ENCODE results near the gene KTN1. TPM values are rescaled to one million over a fixed set of nuclear protein-coding genes. Genes with fewer than 3 reads are reported as not detected.

The KTN1 gene
- total RNA-seq, 2 experiments from 2014 or later = 90.0 to 94.1 TPM

GRCh38 chr14:55661029-55661428 lies 81.0 kb downstream of the KTN1 start:
- no peaks in the 10 kb centered on the region for H3K9me3 Mint-ChIP-seq
- H3K27ac Mint-ChIP-seq = no peak overlapping the region
- peaks cover 14% of the 10 kb centered on the region for H3K4me1 Mint-ChIP-seq (ENCODE audit: low read depth)
- no peak for DNase-seq
- no peak overlapping the region for H3K4me3 Mint-ChIP-seq
- CTCF ChIA-PET = interaction anchor here (0.6 kb wide), 1 partner anchor 39 kb away, joined by 3 read pairs; no protein-coding TSS in a partner anchor
- peaks cover 34% of the 10 kb centered on the region for H3K36me3 Mint-ChIP-seq (ENCODE audit: low read depth)
- intact Hi-C loops (cut with micrococcal nuclease) = loop anchor here (5.0 kb wide), 1 partner anchor 214 kb away; no protein-coding TSS in a partner anchor
- H3K27me3 Mint-ChIP-seq (ENCODE audit: low read depth) = no peaks in the 10 kb centered on the region

GRCh38 chr14:55662752-55663151 lies 82.7 kb downstream of the KTN1 start:
- Mint-ChIP-seq H3K36me3 (ENCODE audit: low read depth) (peaks cover 33% of the 10 kb centered on the region), H3K27ac (no peak overlapping the region), H3K27me3 (ENCODE audit: low read depth) (no peaks in the 10 kb centered on the region), H3K4me3 (no peak overlapping the region), H3K9me3 (no peaks in the 10 kb centered on the region), H3K4me1 (ENCODE audit: low read depth) (peaks cover 17% of the 10 kb centered on the region)
- no peak for DNase-seq
- CTCF ChIA-PET = no interaction called here
- intact Hi-C loops (cut with micrococcal nuclease) = loop anchor here (5.0 kb wide), 1 partner anchor 215 kb away; no protein-coding TSS in a partner anchor

GRCh38 chr14:55665067-55665675 lies 85.2 kb downstream of the KTN1 start:
- peak; percentile 5 for DNase-seq
- Mint-ChIP-seq H3K36me3 (ENCODE audit: low read depth) (peaks cover 37% of the 10 kb centered on the region), H3K27me3 (ENCODE audit: low read depth) (no peaks in the 10 kb centered on the region), H3K27ac (no peak overlapping the region), H3K4me3 (no peak overlapping the region), H3K4me1 (ENCODE audit: low read depth) (peaks cover 17% of the 10 kb centered on the region), H3K9me3 (no peaks in the 10 kb centered on the region)
- CTCF ChIA-PET = interaction anchor here (0.6 to 3.0 kb wide), 3 partner anchors 219 to 1581 kb away, joined by 3 to 11 read pairs (median 3); no protein-coding TSS in a partner anchor
- intact Hi-C loops (cut with micrococcal nuclease) = no loop called here

GRCh38 chr14:55667801-55668200 lies 87.8 kb downstream of the KTN1 start:
- peaks cover 38% of the 10 kb centered on the region for H3K36me3 Mint-ChIP-seq (ENCODE audit: low read depth)
- H3K4me3 Mint-ChIP-seq = no peak overlapping the region
- H3K27me3 Mint-ChIP-seq (ENCODE audit: low read depth) = no peaks in the 10 kb centered on the region
- CTCF ChIA-PET = no interaction called here
- no peaks in the 10 kb centered on the region for H3K9me3 Mint-ChIP-seq
- H3K4me1 Mint-ChIP-seq (ENCODE audit: low read depth) = peaks cover 17% of the 10 kb centered on the region
- intact Hi-C loops (cut with micrococcal nuclease) = no loop called here
- DNase-seq = no peak
- no peak overlapping the region for H3K27ac Mint-ChIP-seq

- H3K9me3 Mint-ChIP-seq = no peaks in the 10 kb centered on the region
- intact Hi-C loops (cut with micrococcal nuclease) = no loop called here
- no peak overlapping the region for H3K4me3 Mint-ChIP-seq
- CTCF ChIA-PET = no interaction called here
- no peaks in the 10 kb centered on the region for H3K27me3 Mint-ChIP-seq (ENCODE audit: low read depth)
- H3K4me1 Mint-ChIP-seq (ENCODE audit: low read depth) = no peaks in the 10 kb centered on the region
- no peak for DNase-seq
- no peak overlapping the region for H3K27ac Mint-ChIP-seq
- peaks cover 34% of the 10 kb centered on the region for H3K36me3 Mint-ChIP-seq (ENCODE audit: low read depth)
Measured at GRCh38 chr14:55671641-55672040, 91.6 kb downstream of the KTN1 start.

- intact Hi-C loops (cut with micrococcal nuclease) = no loop called here
- no peaks in the 10 kb centered on the region for H3K9me3 Mint-ChIP-seq
- CTCF ChIA-PET = interaction anchor here (0.7 kb wide), 2 partner anchors 9 to 460 kb away, joined by 3 read pairs; no protein-coding TSS in a partner anchor
- no peaks in the 10 kb centered on the region for H3K4me1 Mint-ChIP-seq (ENCODE audit: low read depth)
- DNase-seq = no peak
- H3K4me3 Mint-ChIP-seq = no peak overlapping the region
- no peak overlapping the region for H3K27ac Mint-ChIP-seq
- H3K27me3 Mint-ChIP-seq (ENCODE audit: low read depth) = no peaks in the 10 kb centered on the region
- H3K36me3 Mint-ChIP-seq (ENCODE audit: low read depth) = peaks cover 32% of the 10 kb centered on the region
Measured at GRCh38 chr14:55673048-55673447, 93.0 kb downstream of the KTN1 start.

GRCh38 chr14:55681096-55681495 lies 101.1 kb downstream of the KTN1 start:
- Mint-ChIP-seq H3K4me1 (ENCODE audit: low read depth) (no peaks in the 10 kb centered on the region), H3K27ac (no peak overlapping the region), H3K9me3 (no peaks in the 10 kb centered on the region), H3K27me3 (ENCODE audit: low read depth) (no peaks in the 10 kb centered on the region), H3K4me3 (no peak overlapping the region), H3K36me3 (ENCODE audit: low read depth) (peaks cover 31% of the 10 kb centered on the region)
- CTCF ChIA-PET = interaction anchor here (0.6 to 0.9 kb wide), 2 partner anchors 44 to 235 kb away, joined by 3 to 4 read pairs; no protein-coding TSS in a partner anchor
- intact Hi-C loops (cut with micrococcal nuclease) = no loop called here
- DNase-seq = no peak

GRCh38 chr14:55684956-55685584 lies 105.1 kb downstream of the KTN1 start:
- H3K27ac Mint-ChIP-seq = no peak overlapping the region
- peaks cover 3% of the 10 kb centered on the region for H3K4me1 Mint-ChIP-seq (ENCODE audit: low read depth)
- H3K36me3 Mint-ChIP-seq (ENCODE audit: low read depth) = peaks cover 30% of the 10 kb centered on the region

GRCh38 chr14:55686713-55687112 lies 106.7 kb downstream of the KTN1 start:
- CTCF ChIA-PET = interaction anchor here (1.6 kb wide), 1 partner anchor 788 kb away, joined by 4 read pairs; no protein-coding TSS in a partner anchor
- intact Hi-C loops (cut with micrococcal nuclease) = no loop called here
- no peak for DNase-seq
- no peaks in the 10 kb centered on the region for H3K9me3 Mint-ChIP-seq
- peaks cover 3% of the 10 kb centered on the region for H3K4me1 Mint-ChIP-seq (ENCODE audit: low read depth)
- H3K4me3 Mint-ChIP-seq = no peak overlapping the region
- H3K36me3 Mint-ChIP-seq (ENCODE audit: low read depth) = peaks cover 26% of the 10 kb centered on the region
- H3K27me3 Mint-ChIP-seq (ENCODE audit: low read depth) = no peaks in the 10 kb centered on the region
- H3K27ac Mint-ChIP-seq = no peak overlapping the region

More at GRCh38 chr14:55684956-55685584, 105.1 kb downstream of the KTN1 start:
- Mint-ChIP-seq H3K9me3 (no peaks in the 10 kb centered on the region), H3K4me3 (no peak overlapping the region), H3K27me3 (ENCODE audit: low read depth) (no peaks in the 10 kb centered on the region)
- CTCF ChIA-PET = interaction anchor here (1.6 kb wide), 1 partner anchor 789 kb away, joined by 4 read pairs; no protein-coding TSS in a partner anchor
- no peak for DNase-seq
- intact Hi-C loops (cut with micrococcal nuclease) = no loop called here

GRCh38 chr14:55688566-55688965 lies 108.6 kb downstream of the KTN1 start:
- peaks cover 19% of the 10 kb centered on the region for H3K36me3 Mint-ChIP-seq (ENCODE audit: low read depth)

GRCh38 chr14:55689981-55690871 lies 110.2 kb downstream of the KTN1 start:
- Mint-ChIP-seq H3K36me3 (ENCODE audit: low read depth) (peaks cover 15% of the 10 kb centered on the region), H3K4me3 (no peak overlapping the region)

More at GRCh38 chr14:55688566-55688965, 108.6 kb downstream of the KTN1 start:
- Mint-ChIP-seq H3K4me1 (ENCODE audit: low read depth) (peaks cover 3% of the 10 kb centered on the region), H3K27ac (no peak overlapping the region), H3K9me3 (no peaks in the 10 kb centered on the region), H3K27me3 (ENCODE audit: low read depth) (no peaks in the 10 kb centered on the region), H3K4me3 (no peak overlapping the region)
- CTCF ChIA-PET = no interaction called here
- intact Hi-C loops (cut with micrococcal nuclease) = no loop called here
- no peak for DNase-seq

GRCh38 chr14:55691659-55692058 lies 111.7 kb downstream of the KTN1 start:
- no peaks in the 10 kb centered on the region for H3K27me3 Mint-ChIP-seq (ENCODE audit: low read depth)
- peaks cover 6% of the 10 kb centered on the region for H3K36me3 Mint-ChIP-seq (ENCODE audit: low read depth)
- peaks cover 3% of the 10 kb centered on the region for H3K4me1 Mint-ChIP-seq (ENCODE audit: low read depth)
- no peaks in the 10 kb centered on the region for H3K9me3 Mint-ChIP-seq
- intact Hi-C loops (cut with micrococcal nuclease) = no loop called here
- no peak overlapping the region for H3K4me3 Mint-ChIP-seq
- no peak overlapping the region for H3K27ac Mint-ChIP-seq
- no peak for DNase-seq
- CTCF ChIA-PET = no interaction called here

More at GRCh38 chr14:55689981-55690871, 110.2 kb downstream of the KTN1 start:
- DNase-seq = no peak
- Mint-ChIP-seq H3K27ac (no peak overlapping the region), H3K9me3 (no peaks in the 10 kb centered on the region), H3K27me3 (ENCODE audit: low read depth) (no peaks in the 10 kb centered on the region), H3K4me1 (ENCODE audit: low read depth) (peaks cover 3% of the 10 kb centered on the region)
- intact Hi-C loops (cut with micrococcal nuclease) = no loop called here
- CTCF ChIA-PET = interaction anchor here (0.6 kb wide), 1 partner anchor 106 kb away, joined by 3 read pairs; no protein-coding TSS in a partner anchor
